Stimulated activated CD4-positive, alpha-beta T cell treated with anti-CD3 and anti-CD28 coated beads, Interleukin-15, amount 100 ng/mL, for 1 hour (primary cell): ENCODE data around the gene DENND4B.

Source experiments
- DNase-seq, 2 donors: peaks; one replicate each; pipeline ENCODE4 v3.0.0-alpha.2; 2020; ENCODE audit warnings: low read depth in 1 of 2, low spot score in 1 of 2

DENND4B gene

GRCh38 chr1:153945795-153946621 lies 510 bp downstream of the DENND4B start:
- DNase-seq: peak; percentile 47 to 50

GRCh38 chr1:153945131-153945794 lies 1.3 kb downstream of the DENND4B start:
- peak; percentile 44 to 46 for DNase-seq

- no peak for DNase-seq
Measured at GRCh38 chr1:153944827-153945117, 1.7 kb downstream of the DENND4B start.

GRCh38 chr1:153944005-153944826 lies 2.3 kb downstream of the DENND4B start:
- no peak for DNase-seq

- no peak for DNase-seq
Measured at GRCh38 chr1:153942766-153943549, 3.6 kb downstream of the DENND4B start.

- no peak for DNase-seq
Measured at GRCh38 chr1:153941826-153942725, 4.4 kb downstream of the DENND4B start.

- no peak for DNase-seq
Measured at GRCh38 chr1:153940756-153941155, 5.8 kb downstream of the DENND4B start.

- DNase-seq: no peak
Measured at GRCh38 chr1:153939476-153939875, 7.0 kb downstream of the DENND4B start.

GRCh38 chr1:153938996-153939395 lies 7.5 kb downstream of the DENND4B start:
- no peak for DNase-seq

- DNase-seq: no peak
Measured at GRCh38 chr1:153937331-153937730, 9.2 kb downstream of the DENND4B start.

GRCh38 chr1:153936011-153936802 lies 10.3 kb downstream of the DENND4B start:
- no peak for DNase-seq

GRCh38 chr1:153934746-153935145 lies 11.8 kb downstream of the DENND4B start:
- DNase-seq: no peak

GRCh38 chr1:153933955-153934354 lies 12.6 kb downstream of the DENND4B start:
- DNase-seq: no peak

GRCh38 chr1:153933430-153933829 lies 13.1 kb downstream of the DENND4B start:
- DNase-seq: no peak

GRCh38 chr1:153932156-153933131 lies 14.1 kb downstream of the DENND4B start:
- DNase-seq: no peak

GRCh38 chr1:153929981-153930948 lies 16.3 kb downstream of the DENND4B start:
- no peak for DNase-seq

- no peak for DNase-seq
Measured at GRCh38 chr1:153929426-153929825, 17.1 kb downstream of the DENND4B start.
